Smooth muscle cell of the brain vasculature (primary cell): ENCODE results near the gene ELMO1.

ENCODE experiments used
- DNase-seq: peaks from one replicate; pipeline ENCODE4 v3.0.0-alpha.2; 2012; ENCODE audit warnings: low read depth, low spot score

ELMO1 gene

DNA sequence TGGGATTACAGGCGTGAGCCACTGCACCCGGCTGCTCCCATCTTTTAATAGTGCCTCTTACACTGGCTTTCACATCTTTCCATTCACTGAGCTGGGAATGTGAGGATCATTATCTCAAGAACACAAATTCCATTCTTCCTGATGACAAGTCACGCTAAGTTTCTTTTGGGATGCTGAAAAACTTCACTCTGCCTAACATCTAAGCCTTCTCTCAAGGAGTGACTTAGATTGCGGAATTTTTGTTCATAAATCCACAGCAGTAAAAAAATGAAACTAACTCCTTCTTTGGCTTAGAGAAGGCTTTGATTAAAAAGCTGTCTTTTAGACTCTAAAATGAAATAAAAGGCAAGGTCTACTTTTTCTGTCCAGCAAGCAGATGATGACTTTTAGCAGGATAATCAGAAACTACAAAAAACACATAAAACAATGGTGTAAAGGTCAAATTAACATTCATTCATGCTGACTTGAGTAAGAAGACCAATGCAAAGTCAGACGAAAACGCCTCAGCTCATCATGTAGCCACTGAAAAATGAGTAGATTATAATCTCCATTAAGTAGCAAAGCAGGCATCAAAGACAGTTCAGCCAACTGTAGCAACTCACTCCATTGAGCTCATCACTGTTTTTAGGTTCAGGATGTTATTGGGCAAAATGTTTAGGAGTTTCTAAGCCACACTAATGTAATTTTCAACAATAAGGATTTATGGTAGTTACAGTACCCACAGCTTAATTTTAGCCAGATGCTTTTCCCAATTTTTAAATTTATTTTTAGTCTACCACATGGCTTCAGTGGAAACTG is 178.8 kb downstream of the ELMO1 start:
- DNase-seq = no peak

DNA sequence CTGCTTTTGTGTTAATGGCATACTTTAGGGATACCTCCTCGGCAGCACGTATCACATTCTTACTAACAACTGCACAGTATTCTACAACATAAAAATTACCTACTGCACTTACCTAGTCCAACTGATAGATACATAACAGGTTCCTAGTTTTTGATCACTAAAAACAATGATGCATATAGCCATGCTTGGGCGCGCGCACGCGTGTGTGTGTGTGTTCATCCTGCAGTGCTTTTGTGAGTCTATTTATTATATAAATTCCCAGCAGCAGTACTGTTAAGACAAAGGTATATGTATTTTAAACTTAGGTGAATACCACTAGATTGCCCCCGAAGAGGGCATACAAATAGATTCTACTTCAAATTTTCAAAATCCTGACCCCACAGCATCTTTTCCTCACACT is 181.4 kb downstream of the ELMO1 start:
- DNase-seq = no peak

DNA sequence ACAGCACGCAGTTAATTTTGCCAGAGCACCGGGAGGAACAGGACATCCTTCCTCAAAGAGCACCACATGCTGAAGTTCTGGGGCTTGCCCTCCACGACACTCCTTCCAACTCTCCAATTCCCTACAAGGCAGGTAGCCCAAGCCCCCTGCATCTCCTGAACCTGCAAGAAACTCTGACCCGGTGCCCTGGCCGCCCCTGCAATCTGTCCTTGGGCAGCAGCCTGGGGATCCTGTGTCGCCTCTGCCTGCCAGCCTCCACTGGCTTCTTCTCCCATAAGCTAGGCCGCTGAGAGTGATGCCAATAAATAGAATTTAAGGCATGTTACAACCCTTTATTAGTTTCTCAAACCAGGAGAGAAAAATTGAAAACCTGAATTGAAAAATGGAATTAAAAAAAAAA is 182.8 kb downstream of the ELMO1 start:
- no peak for DNase-seq

DNA sequence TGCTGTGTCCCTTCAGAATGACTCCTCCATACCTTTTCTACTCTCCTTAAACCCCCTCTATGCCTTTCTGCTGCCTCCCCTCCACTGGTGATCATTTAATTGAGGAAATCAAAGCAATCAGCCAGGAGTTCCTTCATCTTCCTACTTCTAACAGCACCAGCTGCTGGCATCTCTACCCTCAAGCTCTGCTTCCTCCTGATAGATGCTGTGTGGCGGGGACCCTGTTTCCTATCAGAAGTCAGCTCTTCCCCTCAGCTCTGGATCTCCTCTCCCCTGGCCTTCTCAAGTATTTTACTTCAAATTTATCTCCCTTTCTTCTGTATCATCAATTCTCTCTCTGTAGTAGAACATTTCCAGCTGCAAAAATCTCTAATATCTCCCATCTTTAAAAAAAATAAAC is 183.7 kb downstream of the ELMO1 start:
- DNase-seq = no peak

DNA sequence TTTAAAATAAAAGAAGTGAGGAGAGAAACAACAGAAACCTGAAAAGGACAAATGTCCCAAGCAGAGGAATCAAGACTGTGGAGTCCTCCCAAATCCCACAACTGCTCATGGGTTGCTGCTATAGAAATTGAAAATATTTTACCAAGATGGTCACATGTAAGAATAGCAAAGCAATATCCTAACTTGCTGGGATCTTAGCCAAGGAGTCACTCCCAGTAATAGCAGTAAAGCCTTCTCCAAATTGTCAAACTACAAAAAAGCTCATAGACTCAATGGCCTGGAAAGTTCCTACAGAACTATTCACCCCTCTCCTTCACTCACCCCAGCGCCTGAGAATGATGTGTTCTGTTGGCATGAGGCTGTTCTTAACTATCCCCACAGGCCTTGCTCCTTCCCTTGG is 186.5 kb downstream of the ELMO1 start:
- DNase-seq = no peak

DNA sequence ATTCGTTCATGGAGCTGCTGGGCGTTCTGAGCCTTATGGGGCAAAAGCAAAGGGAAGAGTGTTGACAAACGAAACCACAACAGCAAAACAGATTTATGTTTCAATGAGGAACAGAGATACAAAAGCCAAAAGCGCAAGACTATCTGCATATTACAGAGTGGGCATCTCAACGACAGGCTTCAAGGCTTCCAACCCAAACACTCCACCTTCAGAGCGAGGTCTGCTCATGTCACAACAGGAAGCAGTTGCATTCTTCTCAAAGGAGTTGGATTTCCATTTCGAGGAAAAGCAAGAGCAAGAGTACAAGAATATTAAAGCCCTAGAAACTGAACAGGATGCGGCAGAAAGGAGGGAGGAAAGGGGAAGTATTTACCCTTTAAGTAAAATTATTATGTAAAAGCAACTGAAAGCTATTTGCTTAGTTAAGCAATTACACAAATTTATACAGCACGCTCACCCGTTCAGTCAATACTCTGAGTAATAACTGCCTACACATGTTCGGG is 189.3 kb downstream of the ELMO1 start:
- DNase-seq = no peak

DNA sequence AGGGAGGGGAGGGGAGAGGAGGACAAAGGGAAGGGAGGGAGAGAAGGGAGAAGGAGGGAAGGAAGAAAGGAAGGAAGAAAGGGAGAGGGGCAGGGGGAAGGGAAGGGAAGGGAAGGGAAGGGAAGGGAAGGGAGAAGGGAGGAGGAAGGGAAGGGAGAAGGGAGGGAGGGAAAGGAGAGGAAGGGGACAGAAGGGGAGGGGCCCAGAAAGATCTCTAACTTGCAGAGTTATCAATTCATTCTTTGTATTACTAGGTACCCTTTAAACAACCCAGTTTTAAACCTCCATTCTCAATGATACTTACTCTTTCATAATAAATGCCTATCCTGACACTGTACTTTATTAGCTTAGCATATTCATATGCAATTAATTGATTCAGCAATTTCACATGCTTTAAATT is 192.0 kb downstream of the ELMO1 start:
- no peak for DNase-seq

DNA sequence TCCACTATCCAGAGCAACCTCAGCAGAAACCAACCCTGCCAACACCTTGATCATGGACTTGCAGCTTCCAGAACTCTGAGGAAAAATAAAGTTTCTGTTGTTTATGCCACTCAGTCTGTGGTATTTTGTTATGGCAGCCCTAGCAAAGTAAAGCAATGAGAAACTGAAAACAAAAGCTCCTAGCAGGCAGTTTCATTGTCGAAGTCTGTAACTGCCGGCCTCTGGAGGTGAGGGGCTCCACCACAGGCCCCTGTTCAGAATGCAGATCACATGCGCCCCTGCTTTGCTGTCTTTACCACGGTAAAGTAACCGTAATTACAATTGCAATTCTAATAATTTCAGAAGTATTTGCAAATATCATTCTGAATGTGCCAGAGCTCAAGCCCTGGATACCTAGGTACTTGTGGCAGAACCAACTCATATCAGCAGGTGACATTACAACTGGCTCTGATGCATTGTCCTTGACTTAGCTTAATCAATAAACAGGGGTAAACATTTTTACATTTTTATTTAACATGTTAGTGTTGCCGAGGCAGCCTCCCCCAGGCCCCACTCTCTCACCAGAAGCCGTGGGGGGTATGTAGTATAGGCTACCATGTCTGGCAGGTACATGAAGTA is 193.2 kb downstream of the ELMO1 start:
- DNase-seq = no peak

DNA sequence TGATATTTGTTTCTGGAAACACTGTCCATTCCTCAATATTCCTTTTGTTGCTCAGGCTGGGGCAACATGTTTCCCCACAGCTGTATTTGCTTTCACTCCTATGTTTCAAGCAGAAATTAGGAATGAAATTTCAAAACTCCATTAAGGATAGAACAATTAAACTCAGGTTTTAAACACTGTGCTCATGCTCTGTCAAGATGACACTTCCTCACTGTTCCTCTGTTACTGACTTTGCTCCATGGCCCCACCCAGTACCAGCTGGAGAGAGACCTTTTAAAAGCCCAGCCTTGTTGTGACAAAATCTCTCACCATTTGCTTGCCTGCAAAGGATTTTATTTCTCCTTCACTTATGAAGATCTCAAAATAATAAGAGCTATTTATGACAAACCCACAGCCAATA is 197.4 kb downstream of the ELMO1 start:
- no peak for DNase-seq

DNA sequence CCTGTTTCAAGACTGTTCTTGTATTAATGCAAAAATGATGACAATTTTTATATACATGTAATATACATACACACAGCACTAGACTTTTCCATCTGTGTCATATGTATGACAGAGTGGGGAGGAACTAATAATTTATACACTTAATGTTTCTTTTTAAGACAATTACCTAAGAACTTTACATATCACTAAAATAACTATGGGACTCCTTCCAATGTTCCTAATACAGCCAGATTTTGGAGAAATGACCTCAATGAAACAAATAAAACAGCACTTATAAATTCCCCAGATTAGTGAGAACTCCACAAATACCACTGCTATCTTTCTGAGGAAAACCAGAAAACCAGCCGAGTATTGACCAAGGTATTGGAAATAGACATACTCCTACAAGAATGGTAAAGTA is 199.4 kb downstream of the ELMO1 start:
- DNase-seq = no peak

DNA sequence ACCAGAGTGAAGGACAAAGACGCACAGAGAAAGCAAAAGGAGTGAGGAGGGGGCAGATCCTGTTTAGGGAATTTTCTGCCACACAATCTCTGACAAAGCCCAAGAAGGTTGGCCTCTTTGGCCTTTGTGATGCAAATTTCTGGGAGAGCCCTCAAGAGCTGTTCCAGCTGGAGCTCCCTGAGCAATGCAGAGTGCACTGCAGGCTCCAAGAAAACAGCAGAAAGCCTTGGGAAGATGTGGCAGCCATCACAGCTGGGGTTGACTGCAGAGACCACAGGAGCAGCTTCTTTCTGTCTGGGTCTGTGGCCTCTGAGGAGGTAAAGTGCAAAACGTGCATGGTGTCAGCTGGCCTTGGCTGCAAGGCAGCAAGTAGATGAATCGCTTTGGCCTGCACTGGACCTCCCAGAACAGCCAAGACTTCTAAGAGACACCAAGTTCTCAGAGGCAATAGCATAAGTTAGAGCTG is 200.2 kb downstream of the ELMO1 start:
- DNase-seq = no peak

DNA sequence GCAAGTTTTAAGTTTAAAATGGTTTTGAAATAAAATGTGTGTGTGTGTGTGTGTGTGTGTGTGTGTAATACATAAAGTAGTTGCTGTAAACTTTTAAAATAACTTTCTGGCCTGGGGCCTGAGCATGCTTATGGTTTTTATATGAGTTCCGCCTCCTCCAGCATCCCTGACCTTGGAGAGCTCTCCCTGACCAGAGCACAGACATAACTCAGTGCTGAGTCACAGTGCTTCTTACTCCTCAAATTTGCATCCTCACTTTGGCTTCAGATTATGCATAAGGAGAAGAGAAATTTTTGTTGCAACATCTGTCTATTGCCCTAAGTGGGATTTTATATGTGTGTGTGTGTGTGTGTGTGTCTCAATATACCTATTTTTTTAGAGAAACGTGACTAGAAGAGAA is 200.8 kb downstream of the ELMO1 start:
- no peak for DNase-seq

DNA sequence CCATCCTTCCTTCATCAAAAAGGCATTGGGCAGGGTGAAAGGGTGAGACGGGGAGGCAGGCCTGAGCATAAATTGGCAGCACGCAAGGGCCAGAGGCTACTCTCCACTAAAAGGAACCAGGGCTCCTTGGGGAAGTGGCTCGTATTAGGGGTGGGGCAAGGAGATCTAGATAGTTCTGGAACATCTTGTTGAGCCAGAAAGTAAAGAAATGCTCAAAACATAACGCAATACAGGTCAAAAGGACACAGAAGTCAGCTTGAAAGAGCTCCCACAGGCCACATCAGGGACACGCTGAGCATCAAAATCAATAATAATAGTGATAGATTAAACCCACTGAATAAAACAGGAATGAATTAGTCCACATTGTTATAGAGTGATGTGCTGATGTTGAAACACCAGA is 203.1 kb downstream of the ELMO1 start:
- no peak for DNase-seq

DNA sequence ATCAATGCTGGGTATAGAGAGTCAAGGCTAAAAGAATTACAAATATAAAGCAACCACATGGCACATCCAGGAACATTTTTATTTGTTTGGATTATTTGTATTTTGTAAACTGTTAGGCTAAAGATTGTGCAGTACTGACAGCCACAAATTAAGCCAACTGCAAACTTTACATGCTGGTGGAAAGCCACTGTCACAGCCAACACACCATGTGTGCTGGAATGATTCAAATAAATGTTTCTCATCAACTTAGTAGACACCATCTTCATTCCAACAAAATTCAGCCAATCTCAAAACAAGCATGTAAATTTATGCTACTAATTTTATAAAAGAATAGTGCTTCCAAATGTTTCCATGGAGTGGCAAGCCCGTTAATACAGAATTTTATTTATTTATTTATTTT is 211.8 kb downstream of the ELMO1 start:
- no peak for DNase-seq

DNA sequence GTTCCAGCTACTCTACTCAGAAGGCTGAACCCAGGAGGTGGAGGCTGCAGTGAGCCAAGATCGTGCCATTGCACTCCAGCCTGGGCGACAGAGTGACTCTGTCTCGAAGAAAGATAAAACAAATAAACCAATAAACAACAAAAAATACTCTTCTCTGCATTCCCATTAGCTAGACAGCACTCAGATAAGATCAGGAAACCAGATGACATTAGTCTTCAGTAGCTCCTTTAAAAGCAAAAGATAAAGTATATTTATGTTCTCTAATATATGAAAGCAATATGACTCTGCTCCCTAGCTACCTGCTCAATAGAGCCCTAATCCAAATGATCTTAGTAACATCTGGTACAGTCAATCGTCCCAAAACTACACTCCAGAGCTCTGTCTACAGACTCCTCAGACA is 212.9 kb downstream of the ELMO1 start:
- no peak for DNase-seq

DNA sequence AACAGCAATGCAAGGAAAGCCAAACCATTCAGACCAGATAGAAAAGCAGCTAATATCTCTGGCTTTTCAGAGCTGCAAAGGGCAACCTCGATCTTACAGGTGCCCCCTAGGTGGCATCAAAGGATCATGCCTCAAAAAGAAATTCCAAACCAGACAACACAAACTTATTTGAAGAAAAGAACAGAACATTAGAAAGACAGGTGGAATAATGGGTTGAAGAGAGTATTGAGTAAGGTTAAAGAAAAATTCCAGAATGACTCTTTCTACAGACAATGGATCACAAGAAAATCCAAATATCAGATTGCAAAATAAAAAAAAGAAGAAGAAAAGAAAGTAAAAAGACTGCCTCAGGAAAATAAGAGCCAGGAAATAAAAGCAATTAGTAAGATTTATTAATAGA is 213.7 kb downstream of the ELMO1 start:
- no peak for DNase-seq

DNA sequence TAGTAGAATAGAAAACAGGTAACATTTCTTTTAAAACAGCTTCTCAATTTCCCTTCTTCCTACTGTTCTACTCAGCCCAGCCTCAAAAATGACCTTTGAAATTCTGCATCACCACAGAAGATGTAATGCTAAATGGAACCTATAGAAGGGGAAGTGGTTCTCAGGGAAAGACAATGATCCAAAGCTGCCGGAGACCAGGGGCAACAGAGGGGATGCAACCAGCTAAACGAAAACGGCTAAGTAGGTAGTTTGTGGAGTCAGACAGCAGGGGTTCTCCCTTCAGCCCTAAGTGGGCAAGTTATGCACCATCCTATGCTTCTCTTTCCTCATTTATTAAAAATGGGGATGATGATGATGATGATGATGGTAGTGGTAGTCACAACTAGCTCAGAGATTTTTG is 214.3 kb downstream of the ELMO1 start:
- DNase-seq = no peak

DNA sequence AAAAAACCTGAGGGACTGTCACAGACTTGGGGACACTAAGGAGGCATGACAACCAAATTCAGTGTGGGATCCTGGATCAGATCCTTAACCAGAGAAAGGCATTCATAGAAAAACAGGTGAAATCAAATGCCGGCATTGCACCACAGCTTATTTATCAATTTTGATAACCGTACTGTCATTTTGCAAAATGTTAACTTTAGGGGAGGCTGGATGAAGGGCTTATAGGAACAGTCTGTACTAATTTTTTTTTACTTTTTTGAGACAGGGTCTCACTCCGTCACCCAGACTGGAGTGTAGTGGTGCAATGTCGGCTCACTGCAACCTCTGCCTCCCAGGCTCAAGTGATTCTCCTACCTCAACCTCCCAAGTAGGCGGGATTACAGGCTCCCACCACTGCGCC is 217.1 kb downstream of the ELMO1 start:
- no peak for DNase-seq

DNA sequence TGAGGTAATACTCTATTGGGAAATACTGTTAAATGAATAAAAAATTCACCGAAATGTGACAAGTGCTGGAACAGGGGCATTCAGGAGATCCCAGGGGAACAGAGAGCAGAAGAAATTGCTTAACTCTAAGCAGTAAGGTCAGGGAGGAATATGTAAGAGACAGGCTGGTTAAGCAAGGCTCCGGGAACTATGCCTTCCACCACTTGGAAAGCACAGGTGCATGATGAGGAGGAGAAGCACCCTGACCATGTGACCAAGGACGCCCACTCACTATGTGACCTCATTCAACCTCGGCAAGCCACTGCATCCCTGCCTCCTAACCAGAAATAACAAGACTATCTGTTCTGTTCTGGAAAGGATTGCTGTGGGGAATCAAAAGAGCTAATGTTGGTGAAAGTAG is 218.4 kb downstream of the ELMO1 start:
- DNase-seq = no peak

DNA sequence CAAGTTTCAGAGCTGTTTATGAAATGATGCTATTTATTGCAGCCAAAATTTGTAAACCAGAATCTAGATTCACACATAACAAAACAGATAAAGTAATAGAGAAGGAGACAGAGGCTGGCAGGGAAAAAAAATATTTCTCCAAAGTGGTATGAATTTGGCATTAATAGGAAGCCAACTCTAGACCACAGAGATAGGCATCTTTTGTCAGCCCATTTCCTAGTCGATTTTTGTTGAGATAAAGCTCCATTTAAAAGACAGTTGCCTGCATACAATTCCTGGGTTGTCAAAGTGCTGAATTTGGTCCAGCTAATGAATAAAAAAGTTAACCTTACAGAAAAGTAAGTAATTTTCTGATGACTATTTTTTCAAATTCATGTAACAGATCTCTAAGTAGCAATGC is 219.3 kb downstream of the ELMO1 start:
- DNase-seq = no peak

DNA sequence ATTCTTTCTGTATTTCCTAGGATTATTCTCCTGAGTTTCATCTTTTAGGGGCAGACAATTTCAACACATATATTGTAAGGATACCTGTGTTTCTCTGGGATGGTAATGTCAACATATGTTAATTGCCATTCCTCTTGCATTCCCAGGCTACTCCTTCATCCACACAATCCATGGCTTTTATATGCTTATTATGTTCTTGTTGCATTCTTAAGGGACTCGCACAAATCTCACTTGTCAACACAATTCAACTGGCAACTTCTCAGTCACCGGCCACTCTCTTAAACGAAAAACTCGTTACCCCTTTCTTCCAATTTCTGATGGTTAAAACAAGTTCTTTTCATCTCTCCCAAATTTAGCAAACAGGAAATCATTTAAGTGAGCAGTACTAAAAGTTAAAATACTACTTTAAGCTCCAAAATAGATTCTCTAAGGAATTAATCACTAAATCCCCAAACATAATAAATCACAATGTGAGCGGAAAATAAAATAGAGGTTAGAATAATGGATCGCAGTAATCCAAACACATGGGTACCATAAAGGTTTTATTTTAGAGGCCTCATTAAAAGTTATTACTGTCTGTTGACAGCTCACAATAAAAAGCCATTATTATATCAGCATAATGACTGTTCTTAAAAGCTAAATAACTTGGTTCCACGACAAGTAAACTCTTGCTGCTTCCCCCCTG is 223.2 kb downstream of the ELMO1 start:
- no peak for DNase-seq

DNA sequence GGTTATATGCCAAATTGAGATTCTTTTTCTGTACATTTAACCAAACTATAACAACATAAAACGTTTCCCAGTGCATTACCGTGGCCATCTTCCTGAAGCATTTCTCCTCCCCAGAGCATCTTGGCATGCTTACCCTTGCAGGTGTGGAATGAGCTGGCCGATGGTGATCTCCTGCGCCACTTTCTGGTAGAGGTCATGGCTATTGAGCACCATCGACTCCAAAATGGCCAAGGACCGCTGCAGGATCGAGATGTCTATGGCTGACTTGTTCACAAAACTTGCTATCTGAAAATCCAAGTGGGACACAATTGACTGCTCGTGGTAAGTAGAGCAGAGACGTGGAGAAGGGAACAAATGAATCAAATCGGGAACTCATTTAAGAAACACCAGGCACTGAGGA is 223.9 kb downstream of the ELMO1 start:
- DNase-seq = no peak

DNA sequence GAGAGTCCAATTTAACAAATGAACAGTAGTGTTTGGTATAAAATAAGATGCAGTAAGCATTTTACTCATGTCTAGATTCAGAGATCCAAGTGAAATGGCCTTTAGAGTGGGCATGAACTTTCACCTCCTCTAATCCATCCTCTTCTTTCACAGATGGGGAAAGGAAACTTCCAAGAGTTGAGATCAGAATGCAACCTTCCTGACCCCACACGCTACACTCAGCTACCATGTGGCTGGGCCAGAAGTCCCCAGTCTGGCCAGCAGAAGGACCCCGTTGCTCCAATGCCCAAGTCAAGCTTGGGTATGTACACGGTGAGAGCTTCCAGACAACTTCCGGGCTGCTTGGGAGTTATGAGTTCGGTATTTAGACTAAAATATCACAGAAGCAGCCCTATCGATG is 228.0 kb downstream of the ELMO1 start:
- DNase-seq = no peak
